Stimulated activated CD4-positive, alpha-beta T cell treated with anti-CD3 and anti-CD28 coated beads, Interleukin-15, amount 100 ng/mL, for 48 hours (primary cell): ENCODE results near the gene RBM33.
"Not testable (repeated sequence)": the region's sequence is repeated elsewhere in the genome, so short reads cannot be mapped to it uniquely, and the experiment has no call there.

Experiments used
- DNase-seq, 2 donors: peaks; one replicate each; pipeline ENCODE4 v3.0.0-alpha.2; 2020; ENCODE audit warnings: low read depth in 2 of 2

Gene RBM33

DNA sequence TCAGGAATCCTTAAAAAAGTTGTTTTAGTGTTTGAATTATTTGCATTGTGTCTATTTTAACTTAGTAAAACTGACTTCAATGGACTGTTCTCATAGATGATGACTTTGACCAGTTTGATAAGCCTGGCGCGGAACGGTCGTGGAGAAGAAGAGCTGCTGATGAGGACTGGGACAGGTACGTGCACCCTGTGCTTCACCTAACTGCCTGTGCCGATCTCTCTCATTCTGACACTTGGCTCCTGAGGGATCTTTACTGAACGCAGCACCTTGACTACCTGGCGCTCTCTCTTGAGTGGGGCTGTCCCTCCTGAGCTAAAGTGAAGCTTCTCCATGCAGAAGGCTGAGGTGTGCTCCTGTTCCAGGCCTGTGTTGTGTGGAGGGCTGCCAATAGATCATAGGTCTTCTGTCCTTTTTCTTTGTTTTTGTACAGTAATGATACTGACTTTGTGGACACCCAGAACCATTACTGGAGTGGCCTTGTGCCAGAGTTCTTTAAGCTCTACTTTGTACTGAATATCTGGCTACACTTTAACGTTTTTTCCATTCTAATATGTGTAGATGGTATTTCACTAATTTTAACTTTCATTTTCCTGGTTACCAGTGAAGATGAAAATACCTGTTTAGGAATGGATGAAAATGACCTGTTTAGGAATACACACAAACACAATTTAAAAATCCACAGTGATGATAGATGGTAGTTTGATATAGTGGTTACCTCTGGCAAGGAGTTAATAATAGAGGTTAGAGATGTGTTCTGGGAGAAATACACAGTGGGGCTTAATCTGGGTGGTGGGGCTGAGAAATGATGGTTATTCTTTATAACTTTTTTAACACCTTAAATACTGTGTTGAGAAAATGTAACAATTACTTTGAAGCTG lies 20.9 kb downstream of the RBM33 start:
- DNase-seq: no peak

DNA sequence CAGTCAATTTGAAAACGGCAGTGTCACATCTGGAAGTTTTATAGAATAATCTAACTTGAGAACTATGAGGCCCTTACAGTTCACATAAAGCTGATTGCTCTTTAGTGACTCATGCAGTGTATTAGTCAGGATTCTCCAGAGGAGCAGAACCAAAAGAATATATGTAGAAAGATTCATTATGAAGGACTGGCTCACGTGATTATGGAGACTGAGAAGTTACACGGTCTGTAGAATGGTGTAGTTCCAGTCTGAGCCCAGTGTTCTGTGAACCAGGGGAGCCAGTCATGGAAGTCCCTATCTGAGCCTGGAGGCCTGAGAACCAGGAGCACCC lies 21.5 kb downstream of the RBM33 start:
- DNase-seq: no peak

DNA sequence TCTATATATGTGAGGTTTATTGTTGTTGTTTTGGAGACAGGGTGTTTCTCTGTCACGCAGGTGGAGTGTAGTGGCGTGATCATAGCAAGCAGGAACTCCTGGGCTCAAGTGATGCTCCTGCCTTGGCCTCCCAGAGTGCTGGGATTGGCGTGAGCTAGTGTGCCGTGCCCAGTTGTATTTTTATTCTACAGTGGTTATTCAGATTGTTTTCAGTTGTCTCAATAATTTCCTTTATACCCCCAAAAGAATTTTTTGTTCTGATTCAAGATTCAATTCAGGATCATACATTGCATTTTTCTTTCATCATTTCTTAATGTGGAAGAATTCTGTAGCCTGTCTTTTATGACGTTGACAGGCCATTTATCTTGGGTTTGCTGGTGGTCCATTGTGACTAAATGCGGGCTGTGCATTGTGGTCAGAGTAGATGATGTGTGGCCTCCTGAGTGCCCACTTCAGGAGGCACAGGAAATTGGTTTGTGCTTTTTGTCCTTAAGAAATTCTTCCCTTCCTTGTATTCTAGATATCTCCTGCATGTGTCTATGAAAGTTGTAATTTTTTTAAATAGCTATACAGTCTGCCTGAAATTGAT lies 22.9 kb downstream of the RBM33 start:
- DNase-seq: no peak

DNA sequence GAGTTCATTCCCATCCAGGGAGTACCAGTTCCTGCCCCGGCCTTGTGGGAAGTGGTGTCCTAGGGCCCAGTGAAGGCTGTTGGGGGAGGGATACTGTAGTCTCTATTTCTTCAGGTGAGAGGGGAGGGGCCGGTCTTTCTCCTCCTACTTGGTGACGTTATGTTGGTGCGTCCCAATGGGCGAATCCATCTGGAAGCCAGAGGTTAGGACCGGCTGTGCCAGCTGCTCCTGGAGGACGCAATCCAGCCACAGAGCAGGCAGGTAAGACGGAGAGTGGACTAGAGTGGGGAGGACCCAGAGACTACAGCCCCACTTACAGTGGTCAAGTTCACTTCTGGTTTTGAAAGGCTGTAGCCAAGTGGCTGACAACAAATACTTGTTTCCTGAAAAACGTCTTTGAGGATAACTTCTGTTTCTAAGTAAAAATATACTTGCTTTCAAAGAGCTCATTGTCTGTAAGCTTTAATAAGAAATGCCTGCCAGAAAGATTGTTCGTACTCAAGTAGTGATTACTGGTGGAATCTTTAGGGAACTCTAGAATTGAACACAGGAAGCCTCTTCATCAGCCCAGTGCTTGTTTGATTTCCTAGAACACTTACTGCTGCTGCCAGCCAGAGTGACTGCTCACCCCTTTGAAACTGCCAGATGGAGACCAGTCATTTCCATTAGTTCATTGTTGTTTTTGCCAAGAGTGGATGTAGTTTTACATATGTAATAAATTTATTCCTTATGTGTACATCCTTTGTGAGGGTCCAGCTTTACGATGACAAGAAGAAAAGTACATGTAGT lies 25.4 kb downstream of the RBM33 start:
- DNase-seq: no peak

DNA sequence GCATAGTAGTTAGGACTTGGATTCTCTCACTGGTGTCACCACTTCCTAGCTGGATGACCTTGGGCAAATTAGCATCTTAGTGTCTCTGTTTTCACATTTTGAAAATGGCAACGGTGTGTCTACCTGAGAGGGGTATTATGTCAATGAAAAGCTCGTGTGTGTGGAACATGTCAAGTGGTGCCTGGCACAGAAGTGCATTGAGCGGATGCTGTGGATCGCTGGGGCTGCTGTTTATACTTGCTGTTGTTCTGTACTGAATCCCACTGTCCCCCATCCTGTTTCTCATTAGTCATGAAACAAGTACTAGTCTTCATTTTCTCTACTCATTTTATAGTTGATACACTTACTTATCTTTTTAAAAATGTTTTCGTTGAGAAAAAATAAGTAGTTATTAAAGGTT lies 26.1 kb downstream of the RBM33 start:
- DNase-seq: no peak

DNA sequence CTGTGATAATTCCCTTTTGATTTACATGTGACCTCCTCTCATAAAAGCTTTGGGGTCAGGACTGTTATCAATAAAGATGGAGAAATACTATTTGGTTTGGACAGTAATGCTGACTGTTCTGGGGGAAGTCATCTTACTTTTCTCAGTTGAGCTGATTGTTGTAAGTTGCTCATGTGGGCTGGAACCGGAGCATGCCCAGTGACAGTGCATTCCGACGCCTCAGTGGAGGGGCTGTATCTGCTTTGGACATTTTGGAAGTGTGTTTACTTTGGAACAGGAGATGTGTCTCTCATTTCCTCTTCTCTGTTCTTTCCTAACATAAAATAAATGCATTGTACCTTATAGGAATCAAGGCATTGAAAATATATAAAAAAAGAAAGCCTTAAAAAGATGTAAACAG lies 30.1 kb downstream of the RBM33 start:
- DNase-seq: no peak

DNA sequence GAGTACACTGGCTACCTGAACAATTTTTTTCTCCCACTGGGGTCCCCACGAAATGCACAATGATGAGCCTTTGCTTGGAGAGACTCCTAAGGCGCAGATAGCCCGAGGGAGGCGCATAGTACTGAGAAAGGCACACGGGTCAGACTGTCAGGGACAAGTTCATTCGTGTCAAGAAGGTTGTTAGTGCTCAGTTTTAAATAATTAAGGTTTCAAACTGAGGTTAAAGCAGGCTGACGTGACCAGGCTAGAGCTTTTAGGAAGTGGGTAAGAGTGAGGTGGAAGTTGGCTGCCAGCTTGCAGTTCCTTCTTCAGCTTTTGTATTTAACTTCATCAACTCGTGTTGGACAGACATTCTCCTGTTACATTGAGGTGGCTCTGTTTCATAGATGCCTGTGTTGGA lies 31.6 kb downstream of the RBM33 start:
- DNase-seq: no peak

DNA sequence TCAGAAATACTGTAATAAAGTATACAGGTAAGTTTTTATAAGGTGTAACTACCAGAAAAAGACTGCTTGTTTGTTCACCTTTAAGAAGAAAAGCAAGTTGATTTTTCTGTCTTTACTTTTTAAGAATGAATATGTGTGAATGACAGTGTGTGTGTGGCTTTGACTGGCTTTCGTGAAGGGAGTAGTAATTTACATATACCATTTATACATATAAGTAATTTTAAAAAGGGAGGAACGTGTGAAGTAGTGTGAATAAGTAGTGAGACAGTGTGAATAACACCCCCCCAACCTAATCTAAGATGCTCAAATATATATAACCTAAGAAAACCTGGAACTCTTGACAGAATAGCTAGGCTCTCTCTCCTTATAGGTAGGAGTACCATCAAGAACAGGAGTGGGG lies 33.2 kb downstream of the RBM33 start:
- no peak for DNase-seq

DNA sequence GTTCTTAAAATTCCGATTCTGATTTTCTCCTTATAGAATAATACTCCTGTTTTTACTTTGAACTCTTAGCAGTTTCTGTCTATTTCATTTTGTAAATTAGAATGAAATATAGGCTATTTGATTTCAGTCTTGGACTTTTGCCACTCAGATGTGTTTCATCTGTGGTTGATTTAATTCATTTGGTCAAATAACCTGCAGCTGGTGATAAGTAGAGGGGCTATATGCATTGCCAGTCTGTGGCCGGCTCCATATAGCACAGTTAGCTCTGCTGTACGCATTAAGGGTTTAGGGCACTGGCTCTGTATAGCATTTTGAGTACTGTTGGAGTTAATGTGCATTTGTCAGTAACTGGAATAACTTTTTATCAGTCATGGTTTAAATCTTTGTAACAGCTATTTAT lies 35.7 kb downstream of the RBM33 start:
- no peak for DNase-seq

DNA sequence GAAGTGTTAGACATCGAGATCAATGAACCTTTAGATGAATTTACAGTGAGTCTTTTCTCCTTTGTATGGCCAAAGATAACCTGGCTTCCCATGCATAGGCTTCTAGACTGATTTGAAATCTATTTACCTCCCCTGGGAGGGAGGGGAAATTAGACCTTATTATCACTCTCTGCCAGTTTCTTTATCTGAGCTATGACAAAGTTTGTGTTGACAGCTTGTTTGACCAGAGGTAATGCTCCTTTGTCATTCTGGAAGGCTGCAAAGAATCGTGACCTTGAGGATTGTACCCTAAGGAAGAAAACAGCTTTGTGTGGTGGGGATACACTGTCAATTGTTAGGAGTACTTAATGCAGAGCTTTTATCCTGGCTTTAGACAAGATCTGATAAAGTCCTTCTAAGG lies 36.4 kb downstream of the RBM33 start:
- DNase-seq: no peak

DNA sequence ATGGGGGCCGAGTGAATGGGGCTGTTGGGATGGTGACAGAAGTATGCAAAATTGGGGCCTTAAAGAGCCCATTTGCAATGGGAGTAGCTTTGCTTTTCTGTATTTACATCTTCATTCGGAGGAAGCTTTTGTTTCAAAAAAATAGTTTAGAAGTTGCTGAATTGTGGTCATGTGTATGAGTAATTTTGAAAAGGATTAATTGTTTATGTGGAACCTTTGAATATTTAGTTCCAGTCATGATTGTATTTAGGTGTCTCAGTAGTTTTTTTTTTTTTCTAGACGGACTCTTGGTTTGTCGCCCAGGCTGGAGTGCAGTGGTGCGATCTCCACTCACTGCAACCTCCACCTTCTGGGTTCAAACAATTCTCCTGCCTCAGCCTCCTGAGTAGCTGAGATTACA lies 37.2 kb downstream of the RBM33 start:
- no peak for DNase-seq

DNA sequence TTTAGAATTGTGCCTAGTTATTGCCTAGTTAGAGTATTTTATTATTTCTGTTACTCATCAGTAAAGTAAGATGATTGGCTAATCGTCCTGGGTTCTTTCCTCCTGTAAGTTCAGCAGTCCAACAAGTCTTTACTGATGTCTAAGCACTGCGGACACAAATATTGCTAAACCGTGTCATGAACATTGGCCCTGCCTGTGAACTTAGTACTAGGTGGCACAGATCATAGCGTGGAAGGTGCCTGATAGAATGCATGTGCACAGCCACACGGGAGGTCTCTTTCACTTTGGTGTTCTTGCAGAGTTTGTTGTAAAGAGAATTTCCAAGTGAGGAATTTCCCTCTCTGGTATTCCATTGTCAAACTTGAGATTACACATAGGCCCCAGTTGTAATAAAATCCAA lies 38.0 kb downstream of the RBM33 start:
- no peak for DNase-seq

DNA sequence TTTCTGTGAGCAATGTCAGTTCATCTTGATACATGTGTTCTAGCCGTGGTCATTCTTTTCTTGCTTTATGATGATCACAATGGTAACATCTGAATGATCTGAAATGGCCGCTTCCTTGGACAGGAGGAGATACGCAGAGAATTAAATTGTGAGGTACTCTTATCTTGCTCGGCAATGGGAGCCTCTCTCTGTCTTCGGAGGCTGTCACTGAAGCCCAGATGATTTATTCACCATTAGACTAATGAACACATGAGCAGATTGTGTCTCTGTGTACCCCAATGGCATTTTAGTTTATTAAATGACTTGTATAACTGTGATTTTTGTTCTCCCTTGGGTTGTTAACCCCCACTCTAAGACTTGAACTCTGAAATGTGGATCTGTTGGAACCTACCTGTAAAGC lies 38.6 kb downstream of the RBM33 start:
- DNase-seq: no peak

DNA sequence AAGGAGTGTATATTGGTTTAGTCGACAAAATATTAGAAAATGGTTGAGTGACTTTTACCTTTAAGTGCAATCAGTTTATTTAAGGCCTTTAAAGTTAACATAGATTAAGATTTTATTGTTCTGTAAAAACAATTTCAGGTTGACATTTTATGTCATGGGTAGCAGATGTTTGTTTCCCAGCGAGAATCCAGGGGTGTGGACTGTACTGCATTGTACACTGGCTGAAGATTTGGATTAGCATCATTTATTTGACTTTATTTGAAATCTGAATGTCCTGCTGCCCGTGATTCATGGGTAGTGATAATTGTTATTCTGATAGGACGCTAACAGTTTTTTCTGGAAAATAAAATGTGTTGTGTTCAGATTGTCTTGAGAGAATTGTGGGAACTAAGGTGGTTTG lies 39.3 kb downstream of the RBM33 start:
- no peak for DNase-seq

DNA sequence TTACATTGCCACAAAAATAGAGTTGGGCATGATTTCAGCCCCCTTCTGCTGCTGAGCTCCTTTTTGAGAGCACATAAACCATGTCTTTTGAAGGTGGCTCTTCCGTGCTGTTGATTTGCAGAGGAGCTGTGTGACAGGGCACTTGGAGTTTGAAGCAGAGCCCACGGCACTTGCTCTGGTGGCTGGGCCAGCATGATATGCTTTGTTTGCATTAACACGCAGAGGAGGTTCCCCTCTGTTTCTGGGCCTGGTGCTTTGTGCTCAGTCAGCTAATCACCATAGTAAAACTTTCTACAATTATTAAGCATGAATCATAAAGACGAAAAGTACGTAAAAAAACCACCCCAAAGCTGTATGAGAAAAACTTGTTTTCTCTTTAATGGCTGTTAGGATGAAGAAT lies 40.1 kb downstream of the RBM33 start:
- DNase-seq: no peak

DNA sequence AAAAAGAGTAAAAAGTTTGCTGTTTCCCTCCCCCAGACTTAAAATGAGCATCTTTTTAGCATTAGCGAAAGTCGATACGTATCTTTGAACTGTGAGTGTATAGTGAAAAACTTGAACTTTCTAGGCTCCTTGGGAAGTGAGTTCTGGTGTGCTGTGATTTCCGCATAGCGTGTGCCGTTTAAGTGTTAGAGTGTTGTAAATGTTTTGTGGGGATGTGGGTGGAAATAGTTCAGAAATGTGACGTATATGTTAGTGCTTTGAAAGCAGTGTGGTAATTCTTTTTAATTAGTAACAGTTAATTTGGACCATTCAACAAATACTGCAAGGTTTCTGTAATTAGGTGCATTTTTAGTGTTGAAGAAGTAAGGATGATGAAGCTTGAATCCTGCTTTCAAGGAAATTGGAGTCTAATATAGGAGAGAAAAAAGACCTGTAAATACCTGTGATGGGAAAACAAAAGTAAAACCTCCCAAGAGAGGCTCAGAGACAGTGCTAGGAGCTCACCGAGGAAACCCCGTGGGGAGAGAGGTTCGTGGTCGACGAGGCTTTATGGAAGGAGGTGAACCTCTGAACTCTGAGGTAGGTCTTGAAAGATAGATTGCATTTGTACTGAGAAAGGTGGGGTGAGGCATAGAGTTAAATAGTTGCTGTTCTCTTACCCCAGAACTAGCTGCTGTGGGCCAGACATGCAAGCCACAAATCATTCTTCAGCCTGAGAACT lies 40.8 kb downstream of the RBM33 start:
- DNase-seq: no peak

DNA sequence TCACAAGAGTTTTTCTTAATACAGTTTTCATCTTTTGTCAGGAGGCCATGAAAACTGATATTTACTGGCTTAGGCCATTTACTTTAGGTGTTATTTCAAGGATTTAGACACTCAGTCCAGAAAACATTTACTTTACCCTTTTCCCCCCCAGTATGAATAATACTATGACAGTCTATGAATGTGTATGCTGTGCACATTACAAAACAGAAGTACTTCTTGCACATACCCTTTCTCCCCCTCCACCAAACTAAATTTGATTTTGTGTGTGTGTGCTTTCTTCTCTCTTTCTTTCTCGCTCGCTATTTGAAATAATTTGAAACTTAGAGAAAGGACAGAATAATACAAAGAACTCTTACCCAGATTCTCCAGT lies 41.3 kb downstream of the RBM33 start:
- DNase-seq: no peak

DNA sequence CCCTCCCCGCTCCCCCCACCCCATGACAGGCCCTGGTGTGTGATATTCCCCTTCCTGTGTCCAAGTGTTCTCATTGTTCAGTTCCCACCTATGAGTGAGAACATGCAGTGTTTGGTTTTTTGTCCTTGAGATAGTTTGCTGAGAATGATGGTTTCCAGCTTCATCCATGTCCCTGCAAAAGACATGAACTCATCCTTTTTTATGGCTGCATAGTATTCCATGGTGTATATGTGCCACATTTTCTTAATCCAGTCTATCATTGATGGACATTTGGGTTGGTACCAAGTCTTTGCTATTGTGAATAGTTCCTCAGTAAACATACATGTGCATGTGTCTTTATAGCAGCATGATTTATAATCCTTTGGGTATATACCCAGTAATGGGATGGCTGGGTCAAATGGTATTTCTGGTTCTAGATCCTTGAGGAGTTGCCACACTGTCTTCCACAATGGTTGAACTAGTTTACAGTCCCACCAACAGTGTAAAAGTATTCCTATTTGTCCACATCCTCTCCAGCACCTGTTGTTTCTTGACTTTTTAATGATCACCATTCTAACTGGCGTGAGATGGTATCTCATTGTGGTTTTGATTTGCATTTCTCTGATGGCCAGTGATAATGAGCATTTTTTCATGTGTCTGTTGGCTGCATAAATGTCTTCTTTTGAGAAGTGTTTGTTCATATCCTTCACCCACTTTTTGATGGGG lies 42.3 kb downstream of the RBM33 start:
- not testable (repeated sequence) for DNase-seq

DNA sequence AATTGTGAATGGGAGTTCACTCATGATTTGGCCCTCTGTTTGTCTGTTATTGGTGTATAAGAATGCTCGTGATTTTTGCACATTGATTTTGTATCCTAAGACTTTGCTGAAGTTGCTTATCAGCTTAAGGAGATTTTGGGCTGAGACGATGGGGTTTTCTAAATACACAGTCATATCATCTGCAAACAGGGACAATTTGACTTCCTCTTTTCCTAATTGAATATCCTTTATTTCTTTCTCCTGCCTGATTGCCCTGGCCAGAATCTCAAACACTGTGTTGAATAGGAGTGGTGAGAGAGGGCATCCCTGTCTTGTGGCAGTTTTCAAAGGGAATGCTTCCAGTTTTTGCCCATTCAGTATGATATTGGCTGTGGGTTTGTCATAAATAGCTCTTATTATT lies 43.8 kb downstream of the RBM33 start:
- DNase-seq: not testable (repeated sequence)

DNA sequence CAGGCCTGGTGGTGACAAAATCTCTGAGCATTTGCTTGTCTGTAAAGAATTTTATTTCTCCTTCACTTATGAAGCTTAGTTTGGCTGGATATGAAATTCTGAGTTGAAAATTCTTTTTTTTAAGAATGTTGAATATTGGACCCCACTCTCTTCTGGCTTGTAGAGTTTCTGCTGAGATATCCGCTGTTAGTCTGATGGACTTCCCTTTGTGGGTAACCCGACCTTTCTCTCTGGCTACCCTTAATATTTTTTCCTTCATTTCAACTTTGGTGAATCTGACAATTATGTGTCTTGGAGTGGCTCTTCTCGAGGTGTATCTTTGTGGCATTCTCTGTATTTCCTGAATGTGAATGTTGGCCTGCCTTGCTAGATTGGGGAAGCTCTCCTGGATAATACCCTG lies 46.2 kb downstream of the RBM33 start:
- not testable (repeated sequence) for DNase-seq

DNA sequence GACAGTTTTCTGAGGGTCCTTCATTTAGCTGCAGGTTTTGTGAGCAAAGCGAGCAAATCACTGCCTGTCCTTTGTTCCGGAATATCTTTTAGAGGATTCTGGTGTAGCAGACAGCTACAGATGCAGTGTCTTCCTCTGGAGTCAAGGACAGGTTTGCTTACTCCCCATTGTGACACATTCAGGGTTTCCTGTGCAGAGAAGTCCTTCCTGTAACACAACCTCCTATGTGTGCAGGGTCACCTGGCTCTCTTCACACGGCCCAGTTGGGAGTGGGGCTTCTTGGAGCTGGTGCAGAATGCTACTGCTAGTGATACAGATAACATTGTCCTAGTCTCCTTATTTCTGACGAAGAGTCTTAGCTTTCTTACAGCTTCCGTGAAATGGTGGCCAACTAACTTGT lies 47.9 kb downstream of the RBM33 start:
- DNase-seq: no peak

DNA sequence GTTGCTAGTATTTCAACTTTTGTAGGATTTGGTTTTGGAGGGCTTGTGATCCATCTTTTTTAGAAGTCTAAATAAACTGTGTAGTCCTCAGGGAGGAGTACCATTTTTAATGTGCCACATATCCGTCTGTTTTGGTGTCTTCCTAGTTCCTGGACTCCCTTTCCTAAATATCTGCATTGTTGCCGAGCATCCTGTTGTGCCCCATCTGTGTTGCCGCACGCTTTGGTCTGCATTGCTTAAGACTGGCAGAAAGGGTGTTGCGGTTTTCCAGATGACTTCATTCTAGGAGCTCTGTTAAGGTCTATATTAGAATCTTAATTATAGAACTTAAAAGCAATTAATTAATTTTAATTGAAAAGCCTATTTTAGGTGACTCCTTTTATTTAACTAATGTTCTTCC lies 49.4 kb downstream of the RBM33 start:
- no peak for DNase-seq
